HPDE6-E6E7 (cell line): ENCODE results near the gene TBC1D4.

Experiments used
- DNase-seq: peaks from one replicate; pipeline ENCODE4 v3.0.0; 2011; ENCODE audit warnings: missing footprints; ENCODE audit errors: extremely low spot score

The TBC1D4 gene, protein sequence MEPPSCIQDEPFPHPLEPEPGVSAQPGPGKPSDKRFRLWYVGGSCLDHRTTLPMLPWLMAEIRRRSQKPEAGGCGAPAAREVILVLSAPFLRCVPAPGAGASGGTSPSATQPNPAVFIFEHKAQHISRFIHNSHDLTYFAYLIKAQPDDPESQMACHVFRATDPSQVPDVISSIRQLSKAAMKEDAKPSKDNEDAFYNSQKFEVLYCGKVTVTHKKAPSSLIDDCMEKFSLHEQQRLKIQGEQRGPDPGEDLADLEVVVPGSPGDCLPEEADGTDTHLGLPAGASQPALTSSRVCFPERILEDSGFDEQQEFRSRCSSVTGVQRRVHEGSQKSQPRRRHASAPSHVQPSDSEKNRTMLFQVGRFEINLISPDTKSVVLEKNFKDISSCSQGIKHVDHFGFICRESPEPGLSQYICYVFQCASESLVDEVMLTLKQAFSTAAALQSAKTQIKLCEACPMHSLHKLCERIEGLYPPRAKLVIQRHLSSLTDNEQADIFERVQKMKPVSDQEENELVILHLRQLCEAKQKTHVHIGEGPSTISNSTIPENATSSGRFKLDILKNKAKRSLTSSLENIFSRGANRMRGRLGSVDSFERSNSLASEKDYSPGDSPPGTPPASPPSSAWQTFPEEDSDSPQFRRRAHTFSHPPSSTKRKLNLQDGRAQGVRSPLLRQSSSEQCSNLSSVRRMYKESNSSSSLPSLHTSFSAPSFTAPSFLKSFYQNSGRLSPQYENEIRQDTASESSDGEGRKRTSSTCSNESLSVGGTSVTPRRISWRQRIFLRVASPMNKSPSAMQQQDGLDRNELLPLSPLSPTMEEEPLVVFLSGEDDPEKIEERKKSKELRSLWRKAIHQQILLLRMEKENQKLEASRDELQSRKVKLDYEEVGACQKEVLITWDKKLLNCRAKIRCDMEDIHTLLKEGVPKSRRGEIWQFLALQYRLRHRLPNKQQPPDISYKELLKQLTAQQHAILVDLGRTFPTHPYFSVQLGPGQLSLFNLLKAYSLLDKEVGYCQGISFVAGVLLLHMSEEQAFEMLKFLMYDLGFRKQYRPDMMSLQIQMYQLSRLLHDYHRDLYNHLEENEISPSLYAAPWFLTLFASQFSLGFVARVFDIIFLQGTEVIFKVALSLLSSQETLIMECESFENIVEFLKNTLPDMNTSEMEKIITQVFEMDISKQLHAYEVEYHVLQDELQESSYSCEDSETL (N-terminal part only)

DNA sequence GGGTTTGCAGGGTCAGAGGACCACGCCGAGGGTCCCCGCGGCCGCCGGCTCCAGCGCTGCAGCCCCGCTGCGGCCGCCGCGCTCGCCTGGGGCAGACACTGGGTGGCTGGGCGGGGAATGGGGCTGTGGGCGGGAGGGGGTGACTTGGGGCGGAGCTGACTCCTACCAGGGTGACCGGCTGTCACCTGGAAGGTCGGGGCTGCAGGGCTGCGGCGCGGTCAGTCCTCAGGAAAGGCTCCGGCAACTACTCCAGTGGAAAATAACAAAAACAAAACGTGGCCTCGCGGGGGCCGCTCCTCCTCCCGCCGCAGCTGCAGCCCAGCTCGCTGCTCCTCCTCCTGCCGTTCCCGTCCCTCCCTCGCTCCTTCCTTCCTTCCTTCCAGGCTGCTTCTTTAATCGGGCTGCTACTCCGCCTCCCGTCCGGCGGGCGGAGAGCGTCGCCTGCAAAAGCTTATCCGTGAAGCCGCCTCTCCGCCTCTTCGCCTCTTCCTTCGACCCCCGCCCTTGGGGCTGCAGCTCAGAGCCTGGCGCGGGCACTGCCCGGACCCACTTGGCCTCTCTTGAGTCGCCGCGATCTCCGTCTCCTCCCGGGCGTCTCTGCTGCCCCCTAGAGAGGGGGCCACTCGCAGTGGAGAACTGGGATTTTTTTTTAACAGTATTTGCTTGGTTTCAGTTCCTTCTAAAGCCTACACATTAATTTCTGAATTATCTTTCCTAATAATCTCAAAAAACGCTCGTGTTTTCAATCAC lies at the start of gene TBC1D4:
TBC1D4 (minus strand) TSS at position 100 of the 750 bp plus-strand sequence. CDS start 402 bp downstream, outside the sequence.
- DNase-seq: peak; percentile 56

DNA sequence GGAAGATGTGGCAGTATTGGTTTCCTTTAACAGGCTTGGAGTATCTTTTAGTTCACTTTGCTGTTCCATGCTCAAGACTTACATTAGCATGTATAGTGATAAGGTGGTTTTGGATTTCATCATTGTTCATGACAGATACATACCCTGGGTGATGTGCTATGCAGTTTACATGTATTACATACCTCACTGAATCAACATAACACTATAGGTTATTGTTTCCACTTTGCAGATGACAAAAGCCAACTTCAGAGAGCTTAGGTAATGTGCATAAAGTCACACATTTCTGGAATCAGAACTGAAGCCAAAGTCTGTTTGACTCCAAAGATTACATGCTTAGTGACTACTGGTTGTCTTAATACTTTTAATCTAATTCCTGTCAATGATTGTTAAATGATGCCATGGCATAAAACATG lies 48.6 kb upstream of the TBC1D4 start:
- no peak for DNase-seq

DNA sequence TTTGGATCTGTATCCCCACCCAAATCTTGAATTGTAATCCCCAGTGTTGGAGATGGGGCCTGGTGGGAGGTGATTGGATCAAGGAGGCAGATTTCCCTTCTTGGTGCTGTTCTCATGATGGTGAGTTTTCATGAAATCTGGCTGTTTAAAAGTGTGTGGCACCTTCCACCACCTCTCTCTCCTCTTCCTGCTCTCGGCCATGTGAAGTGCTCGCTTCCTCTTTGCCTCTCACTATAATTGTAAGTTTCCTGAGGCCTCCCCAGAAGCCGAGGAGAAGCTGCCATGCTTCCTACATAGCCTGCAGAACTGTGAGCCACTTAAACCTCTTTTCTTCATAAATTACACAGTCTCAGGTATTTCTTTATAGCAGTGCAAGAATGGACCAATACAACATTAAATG lies 40.0 kb upstream of the TBC1D4 start:
- DNase-seq: no peak

DNA sequence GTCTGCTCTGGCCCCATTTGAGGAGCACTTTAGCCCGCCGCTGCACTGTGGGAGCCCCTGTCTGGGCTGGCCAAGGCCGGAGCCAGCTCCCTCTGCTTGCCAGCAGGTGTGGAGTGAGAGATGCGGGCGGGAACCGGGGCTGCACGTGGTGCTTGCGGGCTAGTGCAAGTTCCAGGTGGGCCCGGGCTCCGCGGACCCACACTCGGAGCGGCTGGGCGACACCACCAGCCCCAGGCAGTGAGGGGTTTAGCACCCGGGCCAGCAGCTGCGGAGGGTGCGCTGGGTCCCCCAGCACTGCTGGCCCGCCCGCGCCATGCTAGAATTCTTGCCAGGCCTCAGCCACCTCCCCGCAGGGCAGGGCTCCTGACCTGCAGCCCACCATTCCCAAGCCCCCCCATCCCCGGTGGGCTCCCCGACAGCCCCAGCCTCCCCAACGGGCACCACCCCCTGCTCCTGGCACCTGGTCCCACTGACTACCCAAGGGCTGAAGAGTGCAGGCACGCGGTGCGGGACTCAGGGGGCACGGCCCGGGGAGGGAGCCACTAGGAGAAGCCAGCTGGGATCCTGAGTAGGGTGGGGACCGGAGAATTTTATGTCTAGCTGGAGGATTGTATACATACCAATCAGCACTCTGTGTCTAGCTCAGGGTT lies 36.6 kb upstream of the TBC1D4 start:
- DNase-seq: no peak

DNA sequence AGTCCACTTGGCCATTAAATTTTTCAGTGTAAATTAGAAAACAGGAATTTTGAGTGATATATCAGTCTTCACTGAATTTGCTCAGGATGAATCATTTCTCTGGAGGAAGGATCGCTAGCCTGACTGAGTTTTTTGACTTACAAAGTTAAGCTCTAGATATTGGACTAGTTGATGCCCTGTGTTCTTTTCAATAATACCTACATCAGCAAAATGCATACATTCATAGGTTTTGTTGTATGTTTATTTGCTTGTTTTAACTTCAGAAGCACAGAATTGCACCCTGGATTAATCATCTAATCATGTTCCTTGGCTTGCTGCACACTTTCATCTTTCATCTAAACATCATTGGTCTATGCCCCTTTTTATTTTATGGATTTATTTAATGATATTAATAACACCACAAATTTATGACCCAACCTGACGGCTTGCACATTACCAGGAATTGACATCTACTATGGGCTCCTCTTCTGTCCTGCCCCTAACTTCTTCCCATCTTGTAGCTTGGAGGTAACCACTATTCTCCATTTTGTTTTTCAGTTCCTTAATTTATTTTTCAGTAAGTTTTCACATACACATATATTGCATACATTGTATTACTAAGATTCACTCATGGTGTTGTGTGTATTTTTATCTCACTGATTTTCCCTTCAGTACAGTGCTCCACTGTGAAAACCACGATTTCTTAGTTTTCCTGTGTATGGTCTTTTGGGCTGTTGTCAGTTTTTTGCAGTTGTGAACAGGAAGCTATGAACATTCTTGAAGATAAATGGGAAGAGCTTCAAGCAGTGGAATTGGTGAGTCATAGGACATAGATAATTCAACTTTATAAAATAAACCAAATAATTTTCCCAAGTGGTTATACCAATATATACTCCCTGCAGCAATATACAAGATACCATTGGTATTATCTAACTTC lies 32.4 kb upstream of the TBC1D4 start:
- DNase-seq: no peak

DNA sequence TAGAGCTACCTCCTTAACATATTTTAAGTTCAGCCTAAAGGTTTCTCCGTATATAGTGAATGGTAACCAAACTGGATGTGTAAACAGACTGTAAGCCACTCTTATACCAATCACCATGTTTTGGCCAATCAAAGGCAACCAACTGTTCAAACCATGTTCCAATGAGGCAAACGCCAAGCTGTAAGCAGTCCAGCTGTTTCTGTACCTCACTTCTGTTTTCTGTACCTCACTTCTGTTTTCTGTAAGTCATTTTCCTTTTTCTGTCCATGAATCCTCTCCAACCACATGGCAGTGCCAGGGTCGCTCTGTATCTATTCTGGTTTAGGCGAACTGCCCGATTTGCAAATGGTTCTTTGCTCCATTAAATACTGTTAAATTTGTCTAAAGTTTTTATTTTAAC lies 31.3 kb upstream of the TBC1D4 start:
- no peak for DNase-seq

DNA sequence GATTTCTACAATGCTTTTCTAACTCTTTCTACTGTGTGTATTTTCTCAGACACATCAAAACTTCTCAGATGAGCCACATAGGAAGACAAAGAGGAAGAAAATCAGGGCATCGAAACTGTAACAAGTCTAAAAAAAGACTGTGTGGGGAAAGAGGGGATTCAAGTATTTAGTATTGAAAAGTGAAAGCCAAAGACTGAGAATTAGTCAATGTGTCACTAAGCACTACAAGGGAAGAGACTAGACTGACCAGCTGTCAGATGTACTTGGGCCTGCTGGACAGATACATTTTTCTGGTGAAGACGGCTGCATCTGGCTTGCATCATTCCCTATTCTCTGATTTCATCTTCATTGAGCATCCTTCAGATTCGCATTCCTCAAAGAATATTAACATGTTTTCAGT lies 30.3 kb upstream of the TBC1D4 start:
- no peak for DNase-seq

DNA sequence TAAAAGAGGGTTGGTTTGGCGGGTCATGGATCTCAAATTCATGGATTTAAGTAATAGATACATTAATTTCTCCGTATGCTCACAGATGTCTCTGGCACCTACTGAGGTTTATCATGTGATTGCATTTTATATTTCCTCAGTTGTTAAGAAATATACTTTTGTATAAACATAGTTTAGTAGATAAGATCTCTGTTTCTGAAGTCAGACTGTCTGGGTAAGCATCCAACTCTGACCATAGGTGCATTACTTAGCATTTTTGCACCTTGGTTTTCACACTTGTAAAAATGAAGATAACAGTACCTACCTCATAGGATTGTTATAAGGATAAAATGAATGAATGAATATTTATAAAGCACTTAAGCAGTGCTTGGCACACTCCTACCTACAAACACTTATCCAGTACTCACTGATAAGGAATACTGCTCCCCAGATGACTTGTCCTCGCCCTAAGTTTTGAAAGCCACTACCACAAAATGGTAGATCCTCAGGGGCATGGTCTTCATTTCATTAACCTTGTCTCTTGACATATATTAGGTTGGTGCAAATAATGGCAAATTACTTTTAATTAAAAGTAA lies 29.2 kb upstream of the TBC1D4 start:
- DNase-seq: no peak

DNA sequence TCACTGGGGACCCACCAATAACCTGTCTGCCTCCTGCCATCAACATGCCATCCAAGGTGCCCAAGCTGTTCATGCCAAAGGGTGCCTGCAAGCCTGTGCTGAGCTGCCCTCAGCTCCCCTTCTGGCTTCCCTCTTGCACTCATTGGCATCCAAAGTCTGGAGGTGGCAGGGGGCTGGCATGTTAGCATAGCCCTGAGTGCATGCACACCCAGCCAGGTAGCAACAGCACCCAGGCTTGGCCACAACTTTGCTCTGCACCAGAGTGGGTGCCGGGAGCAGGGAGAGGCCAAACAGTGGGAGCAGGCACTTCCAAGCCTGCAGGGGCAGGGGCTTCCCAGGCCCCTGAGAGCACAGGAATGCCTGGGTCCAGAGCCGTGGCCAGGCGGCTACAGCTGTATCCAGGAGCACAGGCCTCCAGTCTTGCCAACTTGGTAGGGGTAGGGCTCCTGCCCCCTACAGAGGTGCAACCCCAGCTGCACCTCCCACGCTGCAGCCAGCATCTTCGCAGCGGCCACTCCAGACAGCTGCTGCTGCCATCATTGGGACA lies 26.1 kb upstream of the TBC1D4 start:
- DNase-seq: no peak

DNA sequence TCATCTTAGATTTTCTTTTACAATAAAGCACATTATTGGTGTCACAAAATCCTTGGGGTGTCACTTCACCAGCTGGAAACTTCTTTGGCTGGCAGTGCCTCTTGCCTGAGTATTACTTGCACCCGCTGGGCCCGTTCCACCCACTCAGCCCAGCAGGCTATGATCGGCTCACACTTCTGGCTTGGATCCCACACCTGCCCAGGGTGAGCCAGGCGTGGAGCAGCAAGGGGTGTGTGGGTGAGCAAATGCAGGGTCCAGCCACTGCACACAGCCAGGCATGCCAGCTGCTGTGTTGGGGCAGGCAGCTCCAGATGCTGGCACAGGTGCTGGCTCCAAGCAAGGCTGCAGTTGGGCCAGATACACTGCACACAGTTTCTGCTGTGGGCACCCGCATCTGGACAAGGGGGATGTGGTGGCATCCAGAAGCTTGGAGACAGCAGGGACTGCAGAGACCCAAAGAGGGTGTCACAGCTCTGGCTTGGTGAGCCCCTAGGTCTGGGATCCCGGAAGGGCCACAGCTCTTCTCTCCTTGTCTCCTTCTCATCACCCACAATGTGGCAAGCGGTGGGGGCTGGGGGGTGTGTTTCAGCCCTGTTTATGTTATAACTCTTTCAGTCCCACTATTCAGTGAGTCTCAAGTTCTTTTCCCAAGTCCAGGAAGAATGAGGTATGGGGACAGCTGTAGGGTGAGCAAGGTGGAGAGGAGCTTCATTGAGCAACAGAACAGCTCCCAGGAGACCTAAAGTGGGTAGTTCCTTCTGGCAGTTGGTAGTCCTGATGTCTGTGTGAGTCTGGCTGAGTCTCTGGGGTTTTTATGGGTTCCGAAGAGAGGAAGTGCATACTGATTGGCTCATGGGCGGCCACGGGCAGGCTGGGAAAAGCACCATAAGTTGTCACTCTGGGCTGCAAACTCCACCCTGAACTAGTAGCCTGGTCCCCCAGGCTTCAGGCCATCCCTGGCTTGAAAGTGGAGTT lies 25.3 kb upstream of the TBC1D4 start:
- no peak for DNase-seq

DNA sequence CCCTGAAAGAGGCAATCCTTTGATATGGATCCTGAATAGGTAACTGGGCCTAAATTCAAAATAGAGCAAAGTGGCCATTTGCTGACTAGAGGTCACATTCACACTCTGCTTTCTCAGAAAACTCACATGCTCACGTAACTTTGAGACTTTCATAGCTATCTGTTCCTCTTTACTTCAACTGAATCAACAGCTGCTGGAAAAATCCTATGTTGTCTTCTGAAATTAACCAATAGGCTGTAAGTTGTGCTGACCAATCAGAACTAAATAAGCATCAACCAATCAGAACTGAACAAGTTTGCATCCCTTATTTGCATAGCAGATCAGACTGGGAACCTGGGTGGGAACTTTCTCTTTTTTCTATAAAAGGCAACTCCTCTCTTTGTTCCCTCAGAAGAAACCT lies 24.0 kb upstream of the TBC1D4 start:
- no peak for DNase-seq

DNA sequence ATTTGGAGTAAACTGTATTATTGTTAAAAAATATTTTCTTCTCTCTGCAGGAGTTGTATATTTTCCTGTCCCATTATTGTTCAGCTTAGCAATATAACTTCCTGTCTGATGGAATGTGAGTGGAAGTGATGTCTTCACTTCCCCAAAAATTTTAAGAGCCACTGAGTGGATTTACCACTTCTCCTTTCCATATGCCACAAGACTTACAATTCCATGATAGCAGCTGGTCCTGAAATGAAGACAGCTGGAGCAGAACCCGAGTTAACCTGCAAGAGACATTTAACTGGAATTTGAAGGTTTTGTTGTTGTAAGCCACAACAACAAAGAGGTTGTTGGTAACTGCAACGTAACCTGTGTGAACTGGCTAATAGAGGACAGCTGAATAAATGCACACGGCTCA lies 23.4 kb upstream of the TBC1D4 start:
- DNase-seq: no peak

DNA sequence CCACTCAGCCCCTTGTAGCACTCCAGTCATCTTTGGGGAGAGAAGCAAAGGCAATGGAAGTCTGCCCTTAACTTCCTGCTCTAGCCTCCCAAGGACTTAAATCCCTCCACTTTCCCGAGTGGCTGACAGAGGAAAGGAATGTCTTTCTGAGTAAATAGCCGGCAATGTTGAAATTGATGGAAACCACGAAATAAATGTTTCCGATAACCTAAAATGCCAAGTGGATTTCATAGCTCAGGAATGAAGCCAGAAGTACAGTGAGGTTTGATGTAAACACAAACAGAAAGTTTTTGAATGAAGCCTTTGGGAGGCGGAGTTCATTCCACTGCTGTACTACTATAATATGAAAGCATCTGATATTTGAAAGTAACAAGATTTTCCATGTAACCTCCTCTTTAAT lies 14.0 kb upstream of the TBC1D4 start:
- no peak for DNase-seq

DNA sequence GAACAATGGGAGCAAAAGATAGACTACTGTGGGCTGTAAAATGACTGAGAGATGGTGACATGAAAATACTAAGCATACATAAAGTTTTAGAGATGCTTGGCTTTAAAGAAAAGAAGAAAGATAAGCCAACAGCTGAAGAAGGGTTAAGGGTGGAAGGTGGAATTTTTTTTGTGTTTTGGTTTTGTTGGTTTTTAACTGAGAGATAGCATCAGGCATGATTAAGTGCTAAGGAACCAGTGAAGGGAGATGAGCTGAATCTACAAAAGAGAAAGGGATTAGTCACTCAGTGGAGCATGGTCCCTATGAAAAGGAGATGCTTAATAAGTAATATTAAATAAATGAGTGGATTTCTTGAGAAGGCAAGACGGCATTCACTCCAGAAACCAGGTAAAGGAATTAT lies 12.5 kb upstream of the TBC1D4 start:
- DNase-seq: no peak

DNA sequence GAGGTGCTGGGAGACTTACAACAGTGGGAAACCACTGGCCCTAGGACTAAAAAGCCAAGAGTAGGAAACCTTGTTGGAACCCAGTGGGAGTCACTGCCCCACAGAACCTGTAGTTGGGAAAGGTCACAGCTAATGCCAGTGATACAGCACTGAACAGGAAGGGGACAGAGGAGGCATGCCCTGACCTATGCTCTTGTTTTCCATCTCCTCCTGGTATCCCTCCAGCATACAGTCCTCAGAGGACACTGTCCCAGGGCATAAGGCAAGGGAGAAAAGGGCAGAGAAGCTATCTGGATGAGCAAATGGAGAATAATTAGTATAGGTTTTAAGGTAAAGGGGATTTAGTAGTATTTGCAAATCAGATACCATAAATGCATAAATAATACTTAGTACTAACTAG lies 11.2 kb upstream of the TBC1D4 start:
- DNase-seq: no peak

DNA sequence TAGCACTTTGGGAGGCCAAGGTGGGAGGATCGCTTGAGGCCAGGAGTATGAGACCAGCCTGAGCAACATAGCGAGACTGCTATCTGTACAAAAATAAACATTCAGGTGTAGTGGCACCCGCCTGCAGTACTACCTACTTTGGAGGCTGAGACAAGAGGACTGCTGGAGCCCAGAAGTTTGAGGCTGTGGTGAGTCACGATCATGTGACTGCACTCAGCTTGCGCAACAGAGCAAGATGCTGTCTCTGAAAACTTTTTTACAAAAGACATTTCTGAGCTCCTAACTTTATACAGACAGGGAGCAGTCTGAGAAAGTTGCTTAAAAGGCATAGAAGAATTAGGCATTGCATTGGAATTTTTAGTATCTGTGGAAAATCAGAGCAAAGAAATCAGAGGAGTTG lies 10.4 kb upstream of the TBC1D4 start:
- no peak for DNase-seq

DNA sequence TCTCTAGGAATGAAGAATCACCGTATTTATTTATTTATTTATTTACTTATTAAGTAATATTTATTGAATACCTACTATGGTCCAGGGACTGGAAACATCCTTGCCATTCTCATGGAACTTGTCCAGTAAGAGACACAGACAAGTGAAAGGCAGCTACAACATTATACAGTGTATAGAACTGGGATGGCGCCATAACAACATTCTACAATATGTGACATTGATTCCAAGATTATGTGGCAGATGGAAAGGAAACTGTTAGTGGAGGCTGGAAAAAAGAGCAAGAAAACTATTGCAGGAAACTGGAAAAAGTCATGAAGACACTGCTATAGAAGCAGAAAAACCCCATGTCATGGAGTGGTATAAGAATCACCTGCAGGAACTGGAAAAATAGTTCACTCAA lies 9.4 kb upstream of the TBC1D4 start:
- no peak for DNase-seq
